Stimulated activated CD4-positive, alpha-beta T cell treated with anti-CD3 and anti-CD28 coated beads, Interleukin-12 subunit alpha, Interleukin-12 subunit beta, amount 100 ng/mL, for 48 hours (primary cell): ENCODE measurements around the gene DOCK1.
"Not testable (repeated sequence)": the region's sequence is repeated elsewhere in the genome, so short reads cannot be mapped to it uniquely, and the experiment has no call there.

Experiments used
- DNase-seq, 3 donors: peaks; one replicate each; pipeline ENCODE4 v3.0.0-alpha.2; 2020; ENCODE audit warnings: low read depth in 2 of 3, low spot score in 1 of 3

The DOCK1 gene

GRCh38 chr10:126924180-126924914, 19.1 kb downstream of the DOCK1 start:
- DNase-seq, result no peak

GRCh38 chr10:126924915-126925300, 19.7 kb downstream of the DOCK1 start:
- no peak for DNase-seq

GRCh38 chr10:126926568-126926967, 21.3 kb downstream of the DOCK1 start:
- DNase-seq, result no peak

GRCh38 chr10:126927799-126928198, 22.6 kb downstream of the DOCK1 start:
- DNase-seq, result no peak

GRCh38 chr10:126928274-126928673, 23.0 kb downstream of the DOCK1 start:
- no peak for DNase-seq

- no peak for DNase-seq
Observed at GRCh38 chr10:126929391-126929790, 24.2 kb downstream of the DOCK1 start.

GRCh38 chr10:126930131-126930882, 25.1 kb downstream of the DOCK1 start:
- DNase-seq, result no peak

- DNase-seq, result no peak
Observed at GRCh38 chr10:126930883-126931503, 25.8 kb downstream of the DOCK1 start.

- no peak for DNase-seq
Observed at GRCh38 chr10:126931544-126931943, 26.3 kb downstream of the DOCK1 start.

GRCh38 chr10:126932516-126932915, 27.3 kb downstream of the DOCK1 start:
- DNase-seq, result no peak

- no peak for DNase-seq
Observed at GRCh38 chr10:126933116-126933515, 27.9 kb downstream of the DOCK1 start.

- no peak for DNase-seq
Observed at GRCh38 chr10:126935263-126935946, 30.2 kb downstream of the DOCK1 start.

GRCh38 chr10:126937026-126937425, 31.8 kb downstream of the DOCK1 start:
- no peak for DNase-seq

- not testable (repeated sequence) for DNase-seq
Observed at GRCh38 chr10:126938121-126938520, 32.9 kb downstream of the DOCK1 start.

GRCh38 chr10:126939706-126940105, 34.5 kb downstream of the DOCK1 start:
- no peak for DNase-seq

- no peak for DNase-seq
Observed at GRCh38 chr10:126940670-126941310, 35.6 kb downstream of the DOCK1 start.

- DNase-seq, result no peak
Observed at GRCh38 chr10:126944191-126944590, 39.0 kb downstream of the DOCK1 start.

GRCh38 chr10:126945351-126946030, 40.3 kb downstream of the DOCK1 start:
- DNase-seq, result no peak

GRCh38 chr10:126946746-126947145, 41.5 kb downstream of the DOCK1 start:
- no peak for DNase-seq

- DNase-seq, result no peak
Observed at GRCh38 chr10:126948355-126949160, 43.3 kb downstream of the DOCK1 start.
